Endothelial cell (in vitro differentiated cells): ENCODE results near the gene TAF6. TPM values are rescaled to one million over a fixed set of nuclear protein-coding genes. Genes with fewer than 3 reads are reported as not detected.
"Not testable (repeated sequence)": the region's sequence is repeated elsewhere in the genome, so short reads cannot be mapped to it uniquely, and the experiment has no call there.

Source experiments
- DNase-seq: peaks from one replicate; pipeline ENCODE4 v3.0.0; 2021; ENCODE audit warnings: low spot score
- H3K27ac Mint-ChIP-seq: one replicate; pipeline ENCODE4 v1.8.0; 2021; ENCODE audit warnings: mixed read lengths, inconsistent platforms; ENCODE audit not compliant: unreplicated experiment
- H3K27me3 Mint-ChIP-seq: one replicate; pipeline ENCODE4 v1.8.0; 2021; ENCODE audit warnings: mild to moderate bottlenecking, moderate library complexity, mixed read lengths, inconsistent platforms; ENCODE audit not compliant: unreplicated experiment
- H3K36me3 Mint-ChIP-seq: one replicate; pipeline ENCODE4 v1.8.0; 2021; ENCODE audit warnings: mild to moderate bottlenecking, low read depth, mixed read lengths, inconsistent platforms; ENCODE audit not compliant: unreplicated experiment
- H3K4me1 Mint-ChIP-seq: one replicate; pipeline ENCODE4 v1.8.0; 2021; ENCODE audit warnings: mild to moderate bottlenecking, mixed read lengths, inconsistent platforms; ENCODE audit not compliant: unreplicated experiment
- H3K4me3 Mint-ChIP-seq: one replicate; pipeline ENCODE4 v1.8.0; 2021; ENCODE audit warnings: mild to moderate bottlenecking, mixed read lengths, inconsistent platforms; ENCODE audit not compliant: unreplicated experiment
- H3K9me3 Mint-ChIP-seq: one replicate; pipeline ENCODE4 v1.8.0; 2021; ENCODE audit warnings: mixed read lengths, inconsistent platforms; ENCODE audit not compliant: unreplicated experiment
- CTCF ChIP-seq: fragments of 200-600 bp; sonication (generic); IDR thresholded peaks from one replicate; pipeline ENCODE4 v1.5.0; 2021; ENCODE audit warnings: antibody characterized with exemption; ENCODE audit not compliant: unreplicated experiment
- total RNA-seq: library from RNA; stranded (reverse); fragmentation: NEBNext Ultra II Directional; extraction: Animal tissue kit (Norgen Biotek cat#: 25700); gene quantifications from one replicate; pipeline ENCODE4 v1.2.1, GENCODE V29; 2021; ENCODE audit not compliant: unreplicated experiment

The TAF6 gene
- total RNA-seq, 1 donor from 2014 or later: 71.8 TPM

- Mint-ChIP-seq H3K36me3 (no peaks in the 10 kb centered on the region), H3K27me3 (no peaks in the 10 kb centered on the region), H3K9me3 (no peaks in the 10 kb centered on the region), H3K4me3 (no peak overlapping the region), H3K4me1 (peaks cover 11% of the 10 kb centered on the region), H3K27ac (no peak overlapping the region)
- peak; percentile 90 for DNase-seq
- TF ChIP-seq CTCF: peak; percentile 92
Measured at GRCh38 chr7:100130608-100131453, 11.7 kb upstream of the TAF6 start.

DNA sequence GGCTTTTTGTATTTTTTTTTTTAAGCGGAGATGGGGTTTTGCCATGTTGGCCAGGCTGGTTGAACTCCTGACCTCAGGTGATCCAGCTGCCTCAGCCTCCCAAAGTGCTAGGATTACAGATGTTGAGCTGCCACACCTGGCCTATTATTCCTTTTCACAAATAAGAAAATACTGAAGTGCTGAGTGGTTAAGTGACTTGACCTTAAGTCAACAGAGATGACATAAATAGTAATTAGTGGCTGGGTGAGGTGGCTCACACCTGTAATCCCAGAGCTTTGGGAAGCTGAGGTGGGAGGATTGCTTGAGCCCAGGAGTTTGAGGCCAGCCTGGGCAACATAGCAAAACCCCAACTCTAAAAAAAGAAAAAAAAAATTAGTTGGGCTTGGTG, 11.1 kb upstream of the TAF6 start:
- H3K4me1 Mint-ChIP-seq: peaks cover 11% of the 10 kb centered on the region
- H3K36me3 Mint-ChIP-seq, H3K4me3 Mint-ChIP-seq, H3K27me3 Mint-ChIP-seq, H3K27ac Mint-ChIP-seq, DNase-seq, H3K9me3 Mint-ChIP-seq: not testable (repeated sequence)

DNA sequence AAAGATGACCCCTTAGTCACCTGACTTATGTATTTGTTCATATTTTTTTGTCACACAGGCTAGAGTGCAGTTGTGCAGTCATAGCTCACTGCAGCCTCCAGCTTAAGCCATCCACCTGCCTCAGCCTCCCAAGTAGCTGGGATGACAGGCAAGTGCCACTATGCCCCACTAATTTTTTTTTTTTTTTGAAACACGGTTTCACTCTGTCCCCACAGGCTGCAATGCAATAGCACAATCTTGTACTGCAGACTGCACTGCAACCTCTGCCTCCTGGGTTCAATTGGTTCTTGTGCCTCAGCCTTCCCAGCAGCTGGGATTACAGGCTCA, 9.4 kb upstream of the TAF6 start:
- no peaks in the 10 kb centered on the region for H3K9me3 Mint-ChIP-seq
- H3K4me3 Mint-ChIP-seq: peak overlapping the region; percentile 85
- peaks cover 22% of the 10 kb centered on the region for H3K4me1 Mint-ChIP-seq
- no peak overlapping the region for H3K27ac Mint-ChIP-seq
- TF ChIP-seq CTCF: no peak
- H3K36me3 Mint-ChIP-seq: peaks cover 5% of the 10 kb centered on the region
- no peak for DNase-seq
- peaks cover 2% of the 10 kb centered on the region for H3K27me3 Mint-ChIP-seq

- no peak for TF ChIP-seq CTCF
- peaks cover 5% of the 10 kb centered on the region for H3K36me3 Mint-ChIP-seq
- no peaks in the 10 kb centered on the region for H3K9me3 Mint-ChIP-seq
- peaks cover 2% of the 10 kb centered on the region for H3K27me3 Mint-ChIP-seq
- H3K4me3 Mint-ChIP-seq: peak overlapping the region; percentile 85
- DNase-seq: peak; percentile 37
- peaks cover 22% of the 10 kb centered on the region for H3K4me1 Mint-ChIP-seq
- no peak overlapping the region for H3K27ac Mint-ChIP-seq
Measured at GRCh38 chr7:100127866-100128636, 8.9 kb upstream of the TAF6 start.

GRCh38 chr7:100126931-100127865, 8.0 kb upstream of the TAF6 start, which contains the start of gene MBLAC1:
Gene MBLAC1 (plus strand): TSS chr7:100126967. CDS start chr7:100127396, 429 bp downstream.
- Mint-ChIP-seq H3K27ac (peak within 1 kb of the TSS; percentile 97), H3K4me3 (peak within 1 kb of the TSS; percentile 99), H3K9me3 (no peaks in the 10 kb centered on the region), H3K36me3 (peaks cover 8% of the 10 kb centered on the region), H3K27me3 (peaks cover 6% of the 10 kb centered on the region), H3K4me1 (peaks cover 19% of the 10 kb centered on the region)
- no peak for TF ChIP-seq CTCF
- DNase-seq: peak; percentile 83
